ENCODE data around the gene SPRN.

SPRN gene

DNA sequence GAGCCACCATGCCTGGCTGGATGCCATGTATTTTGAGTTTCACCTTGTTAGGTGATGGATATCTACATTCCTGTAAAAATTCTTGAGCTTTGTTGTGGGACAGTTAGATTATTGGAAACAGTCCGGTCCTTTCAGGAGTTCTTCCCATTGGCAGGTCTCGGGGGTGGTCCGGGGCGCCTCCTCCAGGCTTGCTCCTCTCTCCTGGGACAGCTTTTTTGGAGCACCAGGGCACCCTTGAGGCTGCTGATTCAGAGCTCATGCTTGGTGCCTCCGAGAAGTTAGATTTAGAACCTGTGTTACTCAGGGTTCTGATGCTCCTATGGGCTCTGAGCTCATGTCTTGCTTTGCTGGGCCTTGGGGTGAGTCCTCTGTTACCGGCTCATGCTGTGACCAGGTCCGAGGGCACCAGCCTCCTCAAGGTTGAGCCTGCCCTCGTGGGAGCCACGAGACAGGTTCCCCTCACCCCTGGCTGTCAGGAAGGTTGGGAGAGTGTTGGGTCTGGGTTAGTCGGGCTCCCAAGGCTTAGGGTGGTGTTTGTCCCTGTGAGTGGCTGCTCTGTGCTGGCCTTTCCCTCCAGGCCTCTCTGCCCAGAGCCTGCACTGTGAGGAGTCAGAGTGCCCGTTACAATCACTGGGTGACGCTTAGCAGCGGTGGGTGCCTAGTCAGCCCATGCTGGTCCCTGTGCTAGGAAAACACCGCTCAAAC lies 6.0 kb downstream of the SPRN start:
- no peak for TF ChIP-seq FOXP2 (optimal IDR thresholded peaks at IDR 0.05; ENCODE audit: borderline replicate concordance, extremely low read depth, extremely low read length, insufficient read depth)
- no peak for TF ChIP-seq POLR2AphosphoS5 (IDR thresholded peaks at IDR 0.05; ENCODE audit: low read depth, low read length)
- TF ChIP-seq, protein P1, sequence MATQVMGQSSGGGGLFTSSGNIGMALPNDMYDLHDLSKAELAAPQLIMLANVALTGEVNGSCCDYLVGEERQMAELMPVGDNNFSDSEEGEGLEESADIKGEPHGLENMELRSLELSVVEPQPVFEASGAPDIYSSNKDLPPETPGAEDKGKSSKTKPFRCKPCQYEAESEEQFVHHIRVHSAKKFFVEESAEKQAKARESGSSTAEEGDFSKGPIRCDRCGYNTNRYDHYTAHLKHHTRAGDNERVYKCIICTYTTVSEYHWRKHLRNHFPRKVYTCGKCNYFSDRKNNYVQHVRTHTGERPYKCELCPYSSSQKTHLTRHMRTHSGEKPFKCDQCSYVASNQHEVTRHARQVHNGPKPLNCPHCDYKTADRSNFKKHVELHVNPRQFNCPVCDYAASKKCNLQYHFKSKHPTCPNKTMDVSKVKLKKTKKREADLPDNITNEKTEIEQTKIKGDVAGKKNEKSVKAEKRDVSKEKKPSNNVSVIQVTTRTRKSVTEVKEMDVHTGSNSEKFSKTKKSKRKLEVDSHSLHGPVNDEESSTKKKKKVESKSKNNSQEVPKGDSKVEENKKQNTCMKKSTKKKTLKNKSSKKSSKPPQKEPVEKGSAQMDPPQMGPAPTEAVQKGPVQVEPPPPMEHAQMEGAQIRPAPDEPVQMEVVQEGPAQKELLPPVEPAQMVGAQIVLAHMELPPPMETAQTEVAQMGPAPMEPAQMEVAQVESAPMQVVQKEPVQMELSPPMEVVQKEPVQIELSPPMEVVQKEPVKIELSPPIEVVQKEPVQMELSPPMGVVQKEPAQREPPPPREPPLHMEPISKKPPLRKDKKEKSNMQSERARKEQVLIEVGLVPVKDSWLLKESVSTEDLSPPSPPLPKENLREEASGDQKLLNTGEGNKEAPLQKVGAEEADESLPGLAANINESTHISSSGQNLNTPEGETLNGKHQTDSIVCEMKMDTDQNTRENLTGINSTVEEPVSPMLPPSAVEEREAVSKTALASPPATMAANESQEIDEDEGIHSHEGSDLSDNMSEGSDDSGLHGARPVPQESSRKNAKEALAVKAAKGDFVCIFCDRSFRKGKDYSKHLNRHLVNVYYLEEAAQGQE (IDR thresholded peaks at IDR 0.05; ENCODE audit: insufficient read depth in 1 of 2, low read depth in 2 of 2, low read length in 2 of 2) = no peak
- TF ChIP-seq SIN3A (IDR thresholded peaks at IDR 0.05; ENCODE audit: borderline replicate concordance, insufficient read depth, low read length) = no peak
- TF ChIP-seq TAF1 (IDR thresholded peaks at IDR 0.05; ENCODE audit: borderline replicate concordance, insufficient read depth, low read length) = no peak

DNA sequence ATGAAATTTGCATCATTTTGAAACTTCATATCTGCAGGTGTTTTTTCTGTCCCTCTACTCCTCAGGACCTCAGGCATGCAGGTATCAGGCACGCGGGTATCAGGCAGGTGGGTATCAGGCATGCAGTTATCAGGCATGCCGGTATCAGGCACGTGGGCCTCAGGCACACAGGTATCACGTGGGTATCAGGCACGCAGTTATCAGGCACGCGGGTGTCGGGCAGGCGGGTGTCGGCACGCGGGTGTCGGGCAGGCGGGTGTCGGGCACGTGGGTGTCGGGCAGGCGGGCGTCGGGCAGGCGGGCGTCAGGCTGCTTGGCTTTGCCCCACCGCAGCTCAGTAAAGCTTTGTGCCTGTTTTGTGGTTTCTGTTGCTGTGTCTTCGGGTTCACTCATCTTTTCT lies 8.7 kb downstream of the SPRN start:
- TF ChIP-seq SIN3A (IDR thresholded peaks at IDR 0.05; ENCODE audit: borderline replicate concordance, insufficient read depth, low read length) (no peak), FOXP2 (optimal IDR thresholded peaks at IDR 0.05; ENCODE audit: borderline replicate concordance, extremely low read depth, extremely low read length, insufficient read depth) (no peak), POLR2AphosphoS5 (IDR thresholded peaks at IDR 0.05; ENCODE audit: low read depth, low read length) (no peak), TAF1 (IDR thresholded peaks at IDR 0.05; ENCODE audit: borderline replicate concordance, insufficient read depth, low read length) (no peak)
- TF ChIP-seq, protein P1 (IDR thresholded peaks at IDR 0.05; ENCODE audit: insufficient read depth in 1 of 2, low read depth in 2 of 2, low read length in 2 of 2) = no peak

DNA sequence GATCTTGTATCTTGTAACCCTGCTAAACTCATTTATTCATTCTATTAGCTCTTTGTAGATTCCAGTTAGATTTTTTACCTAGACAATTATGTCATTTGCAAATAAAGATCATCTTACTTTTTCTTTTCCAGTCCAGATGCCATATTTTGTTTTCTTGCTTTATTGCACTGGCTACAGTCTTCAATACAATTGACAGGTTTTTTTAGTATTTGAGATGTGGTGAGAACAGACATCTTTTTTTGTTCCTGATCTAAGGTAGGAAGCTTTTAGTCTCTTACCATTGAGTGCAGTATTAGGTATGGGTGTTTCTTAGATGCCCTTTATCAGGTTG lies 12.1 kb downstream of the SPRN start:
- TF ChIP-seq SIN3A (IDR thresholded peaks at IDR 0.05; ENCODE audit: borderline replicate concordance, insufficient read depth, low read length) = no peak
- TF ChIP-seq FOXP2 (optimal IDR thresholded peaks at IDR 0.05; ENCODE audit: borderline replicate concordance, extremely low read depth, extremely low read length, insufficient read depth) = no peak
- TF ChIP-seq, protein P1 (IDR thresholded peaks at IDR 0.05; ENCODE audit: insufficient read depth in 1 of 2, low read depth in 2 of 2, low read length in 2 of 2) = no peak
- no peak for TF ChIP-seq TAF1 (IDR thresholded peaks at IDR 0.05; ENCODE audit: borderline replicate concordance, insufficient read depth, low read length)
- no peak for TF ChIP-seq POLR2AphosphoS5 (IDR thresholded peaks at IDR 0.05; ENCODE audit: low read depth, low read length)

DNA sequence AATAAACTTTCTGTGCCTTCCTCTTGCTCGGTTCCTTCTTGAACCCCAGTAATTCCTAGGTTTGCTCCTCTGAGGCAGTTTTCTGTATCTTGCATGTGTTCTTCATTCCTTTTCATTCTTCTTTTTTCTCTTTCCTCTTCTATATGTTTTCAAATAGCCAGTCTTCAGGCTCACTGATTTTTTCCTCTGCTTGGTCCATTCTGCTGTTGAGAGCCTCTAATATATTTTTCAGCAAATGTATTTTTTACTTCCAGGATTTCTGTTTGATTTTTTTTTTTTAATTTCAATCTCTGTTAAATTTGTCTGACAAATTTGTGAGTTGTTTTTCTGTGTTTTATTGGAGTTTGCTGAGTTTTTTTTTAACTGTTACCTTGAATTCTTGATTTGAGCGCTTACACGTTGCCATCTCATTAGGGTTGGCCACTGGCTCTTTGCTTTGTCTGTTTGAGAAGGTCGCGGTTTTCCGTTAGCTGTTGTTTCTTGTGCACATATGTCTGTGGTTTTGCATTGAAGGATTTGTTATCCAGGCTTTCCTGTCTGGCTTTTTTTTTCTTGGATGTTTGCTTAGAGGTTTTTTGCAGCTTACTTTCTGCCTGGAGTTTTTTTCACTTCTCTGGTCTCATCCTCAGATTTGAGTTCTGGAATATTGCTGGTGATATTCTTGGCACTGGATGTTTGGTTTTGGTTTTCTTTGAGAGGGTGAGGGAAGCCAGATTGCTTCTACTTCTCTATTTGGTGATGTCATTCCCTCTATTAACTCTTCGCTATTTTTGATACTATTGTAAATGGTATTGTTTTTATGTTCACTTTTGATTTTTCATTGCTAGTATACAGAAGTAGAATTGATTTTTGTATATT lies 12.7 kb downstream of the SPRN start:
- TF ChIP-seq POLR2AphosphoS5 (IDR thresholded peaks at IDR 0.05; ENCODE audit: low read depth, low read length) (no peak), FOXP2 (optimal IDR thresholded peaks at IDR 0.05; ENCODE audit: borderline replicate concordance, extremely low read depth, extremely low read length, insufficient read depth) (no peak), TAF1 (IDR thresholded peaks at IDR 0.05; ENCODE audit: borderline replicate concordance, insufficient read depth, low read length) (no peak), SIN3A (IDR thresholded peaks at IDR 0.05; ENCODE audit: borderline replicate concordance, insufficient read depth, low read length) (no peak)
- TF ChIP-seq, protein P1 (IDR thresholded peaks at IDR 0.05; ENCODE audit: insufficient read depth in 1 of 2, low read depth in 2 of 2, low read length in 2 of 2) = no peak
